Measurements from ENCODE around the gene AHSG.
A peak's percentile ranks its signal among the peaks of the same experiment; 100 is the strongest.
"Not testable (repeated sequence)": the region's sequence is repeated elsewhere in the genome, so short reads cannot be mapped to it uniquely, and the experiment has no call there.

The AHSG gene, protein sequence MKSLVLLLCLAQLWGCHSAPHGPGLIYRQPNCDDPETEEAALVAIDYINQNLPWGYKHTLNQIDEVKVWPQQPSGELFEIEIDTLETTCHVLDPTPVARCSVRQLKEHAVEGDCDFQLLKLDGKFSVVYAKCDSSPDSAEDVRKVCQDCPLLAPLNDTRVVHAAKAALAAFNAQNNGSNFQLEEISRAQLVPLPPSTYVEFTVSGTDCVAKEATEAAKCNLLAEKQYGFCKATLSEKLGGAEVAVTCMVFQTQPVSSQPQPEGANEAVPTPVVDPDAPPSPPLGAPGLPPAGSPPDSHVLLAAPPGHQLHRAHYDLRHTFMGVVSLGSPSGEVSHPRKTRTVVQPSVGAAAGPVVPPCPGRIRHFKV

DNA sequence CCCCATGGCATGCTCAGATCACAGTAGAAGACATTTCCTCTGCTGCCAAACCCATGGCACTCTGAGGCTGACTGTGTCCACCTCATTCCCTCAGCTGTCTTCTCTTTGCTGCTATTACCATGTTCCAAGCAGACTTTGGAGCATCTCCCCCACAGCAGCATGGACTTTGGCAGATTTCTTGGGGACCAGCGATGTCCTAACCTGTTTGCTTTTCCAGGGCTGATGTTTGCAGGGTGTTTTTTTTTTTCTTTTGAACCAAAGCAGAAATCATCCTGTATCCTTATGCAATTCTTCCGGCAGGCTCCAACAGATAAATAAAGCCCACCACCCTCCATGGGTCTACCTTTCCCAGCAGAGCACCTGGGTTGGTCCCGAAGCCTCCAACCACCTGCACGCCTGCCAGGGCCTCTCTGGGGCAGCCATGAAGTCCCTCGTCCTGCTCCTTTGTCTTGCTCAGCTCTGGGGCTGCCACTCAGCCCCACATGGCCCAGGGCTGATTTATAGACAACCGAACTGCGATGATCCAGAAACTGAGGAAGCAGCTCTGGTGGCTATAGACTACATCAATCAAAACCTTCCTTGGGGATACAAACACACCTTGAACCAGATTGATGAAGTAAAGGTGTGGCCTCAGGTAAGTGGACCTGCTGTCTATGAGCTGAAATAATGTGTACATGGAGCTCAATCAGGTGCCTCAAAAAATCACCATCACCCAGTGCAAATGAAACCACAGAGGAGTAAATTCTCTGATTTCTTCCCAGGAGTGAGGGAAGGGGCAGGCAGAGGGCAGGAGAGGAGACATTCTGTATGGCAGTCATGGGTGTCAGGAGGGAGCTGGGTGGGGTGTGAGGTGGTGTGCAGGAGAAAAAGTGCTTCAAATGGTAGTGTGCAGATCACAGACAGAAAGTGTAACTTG is at the start of gene AHSG:
AHSG (plus strand) TSS at position 340 of the 916 bp plus-strand sequence; CDS start at position 422, 82 bp downstream.
- DNase-seq: no peak

DNA sequence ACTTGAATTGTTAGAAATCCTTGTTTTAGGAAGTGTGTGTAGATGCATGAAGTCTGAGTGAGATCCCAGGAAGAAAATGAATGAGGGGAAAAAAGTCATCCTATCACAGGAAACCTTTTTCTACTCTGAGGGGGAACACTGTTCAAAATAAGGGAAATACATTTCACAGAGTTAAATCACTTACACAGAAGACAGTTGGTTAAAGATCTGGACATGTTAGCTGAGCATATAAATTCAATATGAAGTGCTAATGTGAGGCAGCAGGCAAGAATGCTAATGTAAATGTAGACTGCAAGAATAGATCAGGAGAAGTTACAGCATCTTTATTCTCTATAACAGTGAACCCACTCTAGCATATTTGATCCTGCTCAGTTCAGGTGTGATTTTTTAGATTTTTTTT is 48.3 kb upstream of the AHSG start:
- DNase-seq: no peak

DNA sequence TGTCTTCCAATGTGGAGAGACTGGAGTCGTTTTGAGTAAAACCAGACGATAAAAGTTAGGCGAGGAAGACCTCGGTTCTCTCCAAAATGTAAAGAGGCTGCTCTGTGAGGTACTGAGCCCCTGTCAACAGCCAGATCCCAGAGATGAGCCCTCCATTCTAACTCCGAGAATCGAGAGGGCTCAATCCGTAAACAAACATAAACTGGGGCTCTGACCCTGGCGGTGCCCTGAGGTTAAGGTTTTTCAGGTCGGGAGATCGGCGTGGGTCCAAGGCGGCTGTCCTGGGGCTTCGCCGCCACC is 46.1 kb upstream of the AHSG start:
- DNase-seq: no peak

DNA sequence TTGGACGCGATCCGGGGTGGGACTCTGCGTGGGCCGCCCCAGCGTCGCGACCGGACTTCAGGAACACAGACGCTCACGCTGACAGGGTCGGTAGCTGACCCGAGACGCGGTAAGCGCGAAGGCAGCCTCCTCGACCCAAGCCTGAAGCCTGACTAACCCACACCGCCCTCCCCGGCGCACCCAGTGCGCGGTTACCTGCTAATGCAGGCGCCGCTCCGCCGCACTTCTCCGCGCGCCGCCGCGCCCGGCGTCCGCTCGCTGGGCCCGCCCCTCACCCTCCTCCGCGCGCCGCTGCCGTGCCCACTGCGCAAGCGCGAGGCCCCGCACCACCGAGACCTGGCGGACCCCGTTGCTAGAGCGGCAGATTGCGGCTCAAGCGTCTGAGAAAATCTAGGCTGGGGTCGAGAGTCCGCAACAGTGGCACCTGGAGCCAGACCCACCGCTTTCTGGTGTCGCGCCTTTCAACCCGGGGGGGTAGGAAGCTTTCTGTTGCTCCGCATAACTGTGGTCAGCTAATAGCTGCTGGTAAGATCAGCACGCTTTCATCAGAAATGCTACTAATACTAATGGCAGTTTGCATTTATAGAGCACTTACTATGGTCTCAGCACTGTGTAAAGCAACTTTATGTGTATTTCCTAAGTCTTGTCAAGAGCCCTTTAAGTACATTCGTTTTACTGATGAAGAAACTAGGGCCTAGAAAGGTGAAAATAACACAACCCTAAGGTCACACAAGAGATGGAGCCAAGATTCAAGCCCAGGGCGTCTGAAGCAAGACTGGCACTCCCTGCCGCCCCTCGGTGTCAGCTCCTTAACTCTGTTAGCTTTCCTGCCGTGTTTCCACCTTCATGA is 45.6 kb upstream of the AHSG start, which contains the start of gene TBCCD1:
TBCCD1 (minus strand) TSS at position 268 of the 850 bp plus-strand sequence. CDS start 3,010 bp downstream, outside the sequence.
- peak; percentile 88 to 95 (median 92) for DNase-seq

DNA sequence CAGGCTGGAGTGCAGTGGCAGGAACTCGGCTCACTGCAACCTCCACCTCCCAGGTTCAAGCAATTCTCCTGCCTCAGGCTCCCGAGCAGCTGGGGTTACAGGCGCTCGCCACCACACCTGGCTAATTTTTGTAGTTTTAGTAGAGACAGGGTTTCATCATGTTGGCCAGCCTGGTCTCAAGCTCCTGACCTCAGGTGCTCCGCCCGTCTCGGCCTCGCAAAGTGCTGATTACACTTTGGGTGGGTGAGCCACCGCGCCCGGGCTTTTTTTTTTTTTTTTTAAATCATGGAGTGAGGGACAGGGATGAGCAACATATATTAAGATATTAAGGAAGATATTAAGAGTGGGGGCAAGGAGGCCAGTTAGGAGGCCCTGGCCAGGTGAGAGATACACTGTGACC is 43.5 kb upstream of the AHSG start:
- DNase-seq: not testable (repeated sequence)

DNA sequence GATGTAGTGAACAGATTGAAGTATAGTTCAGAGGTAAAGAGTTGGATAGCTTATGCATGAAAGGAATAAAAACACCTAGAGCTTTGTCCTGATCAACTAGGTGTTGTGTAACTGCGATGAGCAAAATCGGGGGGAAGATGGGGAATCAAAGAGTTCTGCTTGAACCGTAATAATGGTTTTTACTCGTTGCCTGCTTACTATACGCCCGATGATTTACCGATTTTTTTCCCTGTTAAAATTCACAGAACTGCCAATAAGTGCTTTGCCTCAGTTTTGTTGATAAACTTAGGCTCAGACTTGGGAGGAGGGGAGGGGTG is 43.1 kb upstream of the AHSG start:
- DNase-seq: no peak

DNA sequence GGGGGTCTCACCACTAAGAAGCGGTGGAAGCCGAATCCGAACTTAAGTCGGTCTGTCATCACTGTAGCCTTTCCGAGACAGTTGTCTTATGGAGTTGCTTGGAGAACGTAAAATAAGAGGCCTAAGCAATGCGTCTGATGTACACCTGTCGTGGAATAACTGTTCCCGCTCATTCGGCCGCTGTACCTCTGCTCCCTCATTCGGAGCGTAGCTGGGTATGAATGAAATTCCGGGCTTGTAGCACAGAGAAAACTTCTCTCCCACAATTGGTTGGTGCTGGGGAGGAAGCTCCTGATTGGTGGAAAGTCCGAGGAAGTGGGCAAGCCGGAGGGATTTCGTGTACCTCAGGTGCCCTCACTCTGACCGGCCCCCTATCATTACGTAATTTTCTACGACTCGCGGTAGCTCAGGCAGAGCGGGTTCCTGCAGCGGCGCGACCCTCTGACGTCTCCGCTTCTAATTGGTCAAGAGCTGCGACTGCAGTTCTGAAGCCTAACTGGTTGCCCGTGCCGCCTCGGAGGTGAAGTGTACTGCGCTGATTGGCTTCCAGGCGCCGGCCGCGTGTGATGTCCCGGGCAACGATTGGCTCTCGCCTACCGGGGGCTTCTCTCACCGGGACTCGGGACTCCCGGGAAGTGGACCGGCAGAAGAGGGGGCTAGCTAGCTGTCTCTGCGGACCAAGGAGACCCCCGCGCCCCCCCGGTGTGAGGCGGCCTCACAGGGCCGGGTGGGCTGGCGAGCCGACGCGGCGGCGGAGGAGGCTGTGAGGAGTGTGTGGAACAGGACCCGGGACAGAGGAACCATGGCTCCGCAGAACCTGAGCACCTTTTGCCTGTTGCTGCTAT is 42.5 kb upstream of the AHSG start, which contains the start of gene DNAJB11:
DNAJB11 (plus strand) TSS at position 625 of the 845 bp plus-strand sequence; CDS start at position 803, 178 bp downstream.
- peak; percentile 88 to 94 (median 92) for DNase-seq

DNA sequence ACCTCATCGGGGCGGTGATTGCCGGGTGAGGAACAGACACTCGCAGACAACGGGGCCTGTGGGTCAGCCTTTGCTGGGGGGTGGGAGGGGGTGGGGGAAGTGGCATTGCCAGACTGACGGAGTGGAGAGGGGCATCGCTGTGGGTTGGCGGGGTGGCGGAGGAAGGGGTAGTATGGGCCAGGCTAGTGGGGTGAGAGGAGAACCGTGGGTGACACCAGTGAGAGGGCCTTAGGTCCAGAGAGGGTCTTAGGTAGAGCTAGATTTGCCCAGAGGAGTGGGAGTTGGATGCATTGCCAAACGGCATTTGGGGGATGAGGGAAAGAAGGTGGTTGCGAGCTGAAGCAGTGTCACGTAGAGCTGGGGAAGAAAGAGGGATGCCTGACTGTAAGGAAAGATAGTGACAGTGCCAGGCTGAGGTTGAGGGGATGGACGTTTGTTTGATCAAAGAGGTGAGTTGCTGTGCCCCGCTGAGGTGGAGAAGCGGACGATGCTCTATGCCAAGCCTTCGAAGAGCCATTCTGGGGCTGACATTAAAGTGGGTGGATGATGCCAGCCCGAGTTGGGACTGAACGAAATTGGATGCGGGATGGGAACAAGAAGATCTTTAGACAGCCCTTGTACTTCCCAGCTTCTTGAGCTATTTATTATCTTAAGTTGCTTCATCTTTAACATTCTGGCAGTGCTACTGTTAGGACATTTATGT is 41.8 kb upstream of the AHSG start:
- DNase-seq: no peak

DNA sequence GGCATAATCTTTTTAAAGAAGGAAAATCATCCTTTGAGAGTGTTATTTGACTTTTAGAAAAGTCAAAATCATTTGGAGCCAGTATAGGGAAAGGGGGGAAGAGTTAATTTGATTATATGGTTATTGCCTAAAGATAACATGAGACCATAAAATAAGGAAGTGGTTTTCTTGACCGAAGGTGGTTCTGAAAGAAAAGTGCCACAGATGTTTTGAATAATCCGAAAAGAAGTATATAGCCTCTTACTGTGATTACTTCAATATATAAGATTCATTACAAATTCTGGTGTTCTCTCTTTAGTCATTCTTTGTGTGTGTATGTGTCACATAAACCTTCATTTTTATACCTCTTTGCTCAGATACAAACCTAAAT is 41.2 kb upstream of the AHSG start:
- no peak for DNase-seq

DNA sequence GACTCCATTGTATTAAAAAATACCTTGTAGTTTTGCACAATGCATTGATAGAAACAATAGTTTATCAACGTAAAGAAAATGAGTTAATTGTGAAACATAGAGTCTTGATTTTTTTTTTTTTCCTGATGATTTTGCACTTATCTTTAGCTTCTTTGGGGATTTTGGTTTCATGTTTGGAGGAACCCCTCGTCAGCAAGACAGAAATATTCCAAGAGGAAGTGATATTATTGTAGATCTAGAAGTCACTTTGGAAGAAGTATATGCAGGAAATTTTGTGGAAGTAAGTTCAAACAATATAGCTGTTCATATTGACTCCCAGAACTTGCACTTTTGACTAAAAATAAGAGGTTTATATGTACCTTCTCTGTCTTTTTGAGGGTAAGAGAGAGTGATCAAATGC is 35.3 kb upstream of the AHSG start:
- DNase-seq: no peak

DNA sequence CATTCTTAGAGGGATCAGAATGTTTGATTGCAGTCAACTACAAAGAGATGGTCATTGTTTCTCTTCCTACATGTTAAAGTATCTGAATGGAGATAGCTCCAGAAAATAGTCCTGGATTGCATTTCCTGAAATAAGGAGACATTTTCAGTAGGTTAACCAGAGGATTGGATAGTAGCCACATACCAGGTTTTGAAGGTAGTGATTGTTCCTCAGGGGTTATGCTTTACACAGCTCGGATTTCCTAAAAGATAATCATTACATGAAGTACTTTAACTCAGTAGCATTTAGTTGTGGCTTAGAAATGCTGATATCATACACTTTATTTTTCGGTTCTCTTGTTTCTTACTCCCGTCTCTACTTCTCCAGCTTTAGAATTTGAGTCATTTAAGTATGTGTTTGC is 32.1 kb upstream of the AHSG start:
- no peak for DNase-seq

DNA sequence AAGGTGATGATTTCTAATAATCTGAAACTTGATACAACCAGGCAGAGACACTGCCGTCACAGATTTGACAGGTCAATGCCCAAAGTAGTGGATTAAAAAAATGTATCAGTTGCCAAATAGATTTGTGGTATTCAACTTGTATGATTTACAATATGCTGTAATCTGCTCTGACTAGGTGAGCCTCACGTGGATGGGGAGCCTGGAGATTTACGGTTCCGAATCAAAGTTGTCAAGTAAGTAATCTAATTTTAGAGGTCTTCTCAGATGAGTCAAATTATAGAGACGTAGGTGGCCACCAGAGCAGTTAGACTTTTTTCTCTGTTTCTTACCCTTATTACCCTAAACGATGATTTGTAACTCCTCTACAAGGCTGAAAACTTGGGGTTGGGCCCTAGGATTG is 30.3 kb upstream of the AHSG start:
- DNase-seq: no peak

DNA sequence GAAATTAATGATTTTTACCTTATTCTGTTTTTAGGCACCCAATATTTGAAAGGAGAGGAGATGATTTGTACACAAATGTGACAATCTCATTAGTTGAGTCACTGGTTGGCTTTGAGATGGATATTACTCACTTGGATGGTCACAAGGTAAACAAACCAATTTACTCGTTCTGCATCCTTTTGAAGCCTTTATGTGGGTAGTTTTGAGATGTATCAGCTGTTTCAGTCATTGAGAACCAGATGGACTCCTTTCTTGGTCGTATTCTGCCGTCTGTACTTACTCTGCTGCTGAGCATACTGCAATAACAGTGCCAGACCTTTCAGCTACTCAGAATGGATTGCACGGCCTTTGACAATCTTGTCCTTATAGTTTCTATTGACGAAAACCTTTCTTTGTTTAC is 29.0 kb upstream of the AHSG start:
- DNase-seq: no peak

DNA sequence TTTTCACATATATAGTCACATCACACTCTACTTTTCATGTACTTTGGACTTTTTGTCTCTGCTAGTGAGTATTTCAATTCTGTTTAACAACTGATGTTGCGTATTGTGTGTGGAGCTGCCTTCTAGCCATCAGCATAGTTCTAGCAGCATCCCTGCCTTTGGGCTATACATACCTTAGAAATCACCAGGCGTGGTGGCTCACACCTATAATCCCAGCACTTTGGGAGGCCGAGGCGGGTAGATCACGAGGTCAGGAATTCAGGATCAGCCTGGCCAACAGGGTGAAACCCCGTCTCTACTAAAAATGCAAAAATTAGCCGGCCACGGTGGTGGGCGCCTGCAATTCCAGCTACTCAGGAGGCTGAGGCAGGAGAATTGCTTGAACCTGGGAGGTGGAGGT is 26.6 kb upstream of the AHSG start:
- DNase-seq: not testable (repeated sequence)

DNA sequence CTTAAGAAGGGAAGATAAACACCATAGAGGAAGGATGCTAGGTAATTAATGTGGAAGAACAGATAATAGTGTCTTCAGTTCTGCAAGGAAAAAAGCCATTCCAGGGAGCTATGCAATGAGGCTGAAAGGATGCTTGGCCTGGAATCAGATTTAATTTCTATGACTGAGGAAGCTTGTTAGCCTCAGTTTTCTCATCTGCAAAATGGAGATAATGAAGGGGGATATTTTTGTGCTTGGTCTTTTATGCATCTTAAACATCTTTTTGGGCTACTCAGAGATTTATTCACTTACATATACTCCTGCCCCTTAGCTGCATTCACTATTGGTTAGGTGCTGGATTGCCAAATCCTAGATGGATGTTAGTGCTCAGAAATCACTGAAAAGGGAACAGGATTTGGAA is 25.7 kb upstream of the AHSG start:
- DNase-seq: no peak

DNA sequence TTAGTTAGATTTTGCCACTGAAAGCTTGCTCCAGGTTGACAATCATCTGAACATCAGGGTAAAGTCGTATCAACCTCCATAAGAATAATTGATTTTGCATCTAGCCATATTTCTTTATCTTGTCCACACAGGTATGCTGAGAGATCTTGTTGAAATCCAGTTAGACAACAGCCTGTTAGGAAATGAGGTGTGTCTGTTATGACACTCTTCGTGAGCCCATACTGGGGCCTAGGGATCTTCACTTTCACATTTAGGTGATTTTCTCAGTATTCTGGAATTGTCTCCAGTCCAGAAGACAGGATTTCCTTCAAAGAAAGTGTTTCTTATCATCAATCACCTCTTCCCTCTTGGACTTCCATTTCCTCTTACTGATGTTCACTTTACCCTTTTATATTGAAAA is 24.2 kb upstream of the AHSG start:
- no peak for DNase-seq

DNA sequence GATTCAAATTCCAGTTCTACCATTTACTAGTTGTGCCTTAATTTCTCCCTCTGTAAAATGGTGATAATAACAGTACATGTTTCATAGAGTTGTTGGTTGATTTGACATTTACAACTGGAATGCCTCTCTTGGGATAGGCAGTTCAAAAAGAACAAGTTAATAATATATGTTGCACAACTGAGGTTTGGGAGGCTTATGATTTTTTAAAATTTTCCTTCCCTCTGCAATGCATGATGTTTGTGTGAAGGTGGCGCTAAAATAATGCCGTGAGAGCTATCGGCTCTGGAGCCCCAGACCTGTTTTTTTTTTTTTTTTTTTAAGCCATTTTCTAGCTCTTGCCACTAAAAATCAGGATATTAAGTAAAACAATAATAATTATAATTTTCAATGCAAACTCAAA is 23.7 kb upstream of the AHSG start:
- DNase-seq: no peak

DNA sequence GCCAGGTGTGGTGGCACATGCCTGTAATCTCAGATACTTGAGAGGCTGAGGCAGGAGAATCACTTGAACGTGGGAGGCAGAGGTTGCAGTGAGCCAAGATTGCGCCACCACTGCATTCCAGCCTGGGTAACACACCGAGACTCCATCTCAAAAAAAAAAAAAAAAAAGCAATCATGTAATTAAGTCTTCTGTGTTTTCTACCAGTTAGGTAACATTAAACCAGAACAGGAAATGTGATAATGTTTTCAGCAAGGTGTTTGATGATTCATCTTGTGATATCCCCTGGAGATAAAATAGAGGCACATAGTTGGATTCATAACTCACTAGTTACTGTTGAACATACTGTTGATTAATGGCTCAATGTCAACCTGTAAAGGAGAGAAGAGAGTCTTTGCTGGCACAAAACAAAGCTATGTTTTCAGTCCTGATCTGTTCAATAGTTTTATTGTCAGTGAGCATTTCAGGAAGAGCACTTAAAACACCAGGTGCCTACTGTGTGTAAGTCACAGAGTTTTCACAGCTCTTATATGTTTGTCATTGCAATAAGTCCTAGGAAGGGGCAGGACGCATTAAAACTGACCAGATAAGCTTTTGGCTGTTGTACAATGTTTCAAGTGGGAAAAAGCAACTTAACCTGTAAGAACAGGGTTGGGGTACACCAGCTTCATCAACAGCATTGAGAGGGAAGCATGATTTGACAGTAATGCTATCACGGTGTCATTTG is 22.8 kb upstream of the AHSG start:
- DNase-seq: no peak

DNA sequence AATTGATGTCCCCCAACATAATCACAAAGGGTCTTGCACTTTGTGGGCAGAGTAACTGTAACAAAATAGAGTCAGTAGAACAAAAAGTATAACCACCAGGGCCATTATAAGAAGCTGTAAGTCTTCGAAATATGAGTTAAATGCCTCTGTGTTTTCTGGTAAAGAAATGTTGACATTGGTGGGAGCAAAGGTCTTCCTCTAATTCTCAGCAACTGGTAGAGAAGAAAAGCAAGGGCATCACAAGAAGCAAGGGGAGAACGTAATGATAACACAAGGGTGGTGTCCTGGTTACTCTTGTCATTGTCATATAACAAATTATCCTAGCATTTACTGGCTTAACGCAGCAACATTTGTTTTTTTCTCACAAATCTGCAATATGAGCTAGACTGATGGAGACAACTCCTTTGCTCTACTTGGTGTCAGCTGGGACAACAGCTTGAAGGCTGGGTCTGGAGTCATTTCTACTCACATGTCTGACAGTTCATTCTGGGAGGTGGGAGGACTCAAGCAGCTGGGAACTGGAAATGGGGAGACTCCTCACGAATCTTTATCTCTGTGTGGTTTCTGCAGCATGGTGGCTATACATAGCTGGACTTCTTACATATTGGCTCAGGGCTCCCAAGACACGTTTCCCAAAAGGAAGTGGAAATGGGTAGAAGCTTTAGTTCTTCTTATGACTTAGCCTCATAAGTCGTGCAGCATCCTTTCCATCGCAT is 22.1 kb upstream of the AHSG start:
- no peak for DNase-seq

DNA sequence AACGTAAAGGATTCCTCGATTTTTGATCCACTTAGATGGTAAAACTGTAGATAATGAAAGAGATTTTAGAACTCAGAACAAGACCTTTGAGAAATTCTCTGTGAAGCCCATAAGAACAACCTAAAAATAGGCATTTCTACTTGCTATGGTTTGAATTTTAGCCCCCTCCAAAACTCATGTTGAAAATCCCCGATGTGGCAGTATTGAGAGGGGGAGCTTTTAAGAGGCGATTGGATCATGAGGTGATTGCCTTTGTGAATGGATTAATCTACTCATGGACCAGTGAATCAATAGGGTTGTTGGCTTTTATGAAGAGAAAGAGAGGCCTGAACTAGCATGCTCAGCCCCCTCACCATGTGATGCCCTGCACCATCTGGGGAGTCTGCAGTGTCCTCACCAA is 20.2 kb upstream of the AHSG start:
- DNase-seq: no peak

Data from activated naive CD4-positive, alpha-beta T cell (primary cell).